ENCODE measurements around the gene CA10.

CA10 gene

GRCh38 chr17:51957786-51958185, 200.7 kb downstream of the CA10 start:
- TF ChIP-seq CTCF (IDR thresholded peaks at IDR 0.05; ENCODE audit: low read depth, low read length) = no peak
- no peaks in the 10 kb centered on the region for H3K27me3 ChIP-seq (ENCODE audit: insufficient read depth, low read depth, severe bottlenecking)
- no peak for DNase-seq
- no peaks in the 10 kb centered on the region for H3K36me3 ChIP-seq
- H3K27ac ChIP-seq = no peak overlapping the region
- peaks cover 14% of the 10 kb centered on the region for H3K9me3 ChIP-seq (ENCODE audit: severe bottlenecking)
- no peak overlapping the region for H3K4me3 ChIP-seq (ENCODE audit: low read depth, low read length)

- Histone ChIP-seq H3K9me3 (ENCODE audit: severe bottlenecking) (no peaks in the 10 kb centered on the region), H3K27me3 (ENCODE audit: insufficient read depth, low read depth, severe bottlenecking) (no peaks in the 10 kb centered on the region), H3K27ac (no peak overlapping the region), H3K4me3 (ENCODE audit: low read depth, low read length) (no peak overlapping the region), H3K36me3 (no peaks in the 10 kb centered on the region)
- no peak for DNase-seq
- TF ChIP-seq CTCF (IDR thresholded peaks at IDR 0.05; ENCODE audit: low read depth, low read length) = no peak
Measured at GRCh38 chr17:51955245-51955644, 203.3 kb downstream of the CA10 start.

- Histone ChIP-seq H3K4me3 (ENCODE audit: low read depth, low read length) (no peak overlapping the region), H3K9me3 (ENCODE audit: severe bottlenecking) (no peaks in the 10 kb centered on the region), H3K27ac (no peak overlapping the region), H3K27me3 (ENCODE audit: insufficient read depth, low read depth, severe bottlenecking) (no peaks in the 10 kb centered on the region), H3K36me3 (no peaks in the 10 kb centered on the region)
- DNase-seq = no peak
- TF ChIP-seq CTCF (IDR thresholded peaks at IDR 0.05; ENCODE audit: low read depth, low read length) = no peak
Measured at GRCh38 chr17:51954232-51954765, 204.2 kb downstream of the CA10 start.

GRCh38 chr17:51951741-51952140, 206.8 kb downstream of the CA10 start:
- DNase-seq = no peak
- Histone ChIP-seq H3K27ac (no peak overlapping the region), H3K27me3 (ENCODE audit: insufficient read depth, low read depth, severe bottlenecking) (no peaks in the 10 kb centered on the region), H3K4me3 (ENCODE audit: low read depth, low read length) (no peak overlapping the region), H3K36me3 (no peaks in the 10 kb centered on the region), H3K9me3 (ENCODE audit: severe bottlenecking) (no peaks in the 10 kb centered on the region)
- TF ChIP-seq CTCF (IDR thresholded peaks at IDR 0.05; ENCODE audit: low read depth, low read length) = no peak

- DNase-seq = no peak
Measured at GRCh38 chr17:51948128-51948527, 210.4 kb downstream of the CA10 start.

More at GRCh38 chr17:51948128-51948527, 210.4 kb downstream of the CA10 start:
- no peak overlapping the region for H3K27ac ChIP-seq
- no peaks in the 10 kb centered on the region for H3K36me3 ChIP-seq
- no peak for TF ChIP-seq CTCF (IDR thresholded peaks at IDR 0.05; ENCODE audit: low read depth, low read length)
- H3K27me3 ChIP-seq (ENCODE audit: insufficient read depth, low read depth, severe bottlenecking) = no peaks in the 10 kb centered on the region
- no peaks in the 10 kb centered on the region for H3K9me3 ChIP-seq (ENCODE audit: severe bottlenecking)
- no peak overlapping the region for H3K4me3 ChIP-seq (ENCODE audit: low read depth, low read length)

All from WERI-Rb-1 (cell line).